WTC11 (cell line): ENCODE measurements around the gene SNAP29. TPM values are rescaled to one million over a fixed set of nuclear protein-coding genes. Genes with fewer than 3 reads are reported as not detected.
A peak's percentile ranks its signal among the peaks of the same experiment; 100 is the strongest.

Source experiments
- ATAC-seq: fragments of 200-7000 bp; cut with Tn5 transposase; 2 replicates; pipeline ENCODE4 v1.10.0; 2021; ENCODE audit warnings: mild to moderate bottlenecking, moderate library complexity
- CTCF ChIA-PET: fragments of 300-600 bp; sonication (Branson Sonifier 250); formaldehyde crosslinking; loops from one replicate; lab custom pipeline; 2021; ENCODE audit warnings: antibody characterized with exemption; lab: Charles Lee
- POLR2A ChIA-PET: fragments of 350-600 bp; sonication (Branson Sonifier 250); formaldehyde crosslinking; loops from one replicate; lab custom pipeline; 2021; ENCODE audit warnings: antibody characterized with exemption; lab: Charles Lee
- DNase-seq: peaks from one replicate; pipeline ENCODE4 v3.0.0; 2021; ENCODE audit warnings: low spot score
- H3K27ac Mint-ChIP-seq: 2 replicates; pipeline ENCODE4 v1.8.0; 2021; ENCODE audit warnings: mixed read lengths
- H3K27me3 Mint-ChIP-seq: 2 replicates; pipeline ENCODE4 v1.8.0; 2021; ENCODE audit warnings: low read depth, mild to moderate bottlenecking, moderate library complexity, mixed read lengths
- H3K36me3 Mint-ChIP-seq: 2 replicates; pipeline ENCODE4 v1.8.0; 2021; ENCODE audit warnings: mixed read lengths
- H3K4me1 Mint-ChIP-seq: 2 replicates; pipeline ENCODE4 v1.8.0; 2022; ENCODE audit warnings: mixed read lengths
- H3K4me3 Mint-ChIP-seq: 2 replicates; pipeline ENCODE4 v1.8.0; 2021; ENCODE audit warnings: mild to moderate bottlenecking, moderate library complexity, mixed read lengths
- H3K9me3 Mint-ChIP-seq: 2 replicates; pipeline ENCODE4 v1.8.0; 2021; ENCODE audit warnings: mixed read lengths
- ATF1 ChIP-seq: sonication (generic); formaldehyde crosslinking; IDR thresholded peaks from 2 replicates; pipeline ENCODE4 v1.8.1; 2023; ENCODE audit warnings: mild to moderate bottlenecking, moderate library complexity, missing genetic modification reagents
- CBFB ChIP-seq: sonication (generic); formaldehyde crosslinking; IDR thresholded peaks from 2 replicates; pipeline ENCODE4 v1.8.1; 2022; ENCODE audit warnings: mild to moderate bottlenecking, low read depth, missing genetic modification reagents
- ELF4 ChIP-seq: sonication (generic); formaldehyde crosslinking; IDR thresholded peaks from 2 replicates; pipeline ENCODE4 v1.8.1; 2022; ENCODE audit warnings: low read depth, mild to moderate bottlenecking, moderate library complexity, missing genetic modification reagents
- EMX1 ChIP-seq: fragments of 250-450 bp; sonication (Bioruptor Pico); IDR thresholded peaks from 2 replicates; pipeline ENCODE4 v1.8.0; 2021; ENCODE audit warnings: mild to moderate bottlenecking
- ERG ChIP-seq: fragments of 250-450 bp; sonication (Bioruptor Pico); IDR thresholded peaks from 2 replicates; pipeline ENCODE4 v1.8.0; 2021; ENCODE audit warnings: mild to moderate bottlenecking
- FOXP4 ChIP-seq: sonication (generic); formaldehyde crosslinking; IDR thresholded peaks from 2 replicates; pipeline ENCODE4 v1.8.0; 2022; ENCODE audit warnings: mild to moderate bottlenecking, missing genetic modification reagents
- GABPB1 ChIP-seq: sonication (generic); formaldehyde crosslinking; IDR thresholded peaks from 2 replicates; pipeline ENCODE4 v1.8.1; 2023; ENCODE audit warnings: mild to moderate bottlenecking, missing genetic modification reagents
- JUN ChIP-seq: sonication (generic); formaldehyde crosslinking; IDR thresholded peaks from 2 replicates; pipeline ENCODE4 v1.8.0; 2023; ENCODE audit warnings: mild to moderate bottlenecking, missing genetic modification reagents
- MXD4 ChIP-seq: fragments of 250-450 bp; sonication (Bioruptor Pico); IDR thresholded peaks from 2 replicates; pipeline ENCODE4 v1.8.0; 2021; ENCODE audit warnings: mild to moderate bottlenecking, moderate library complexity, borderline replicate concordance
- NFYB ChIP-seq: sonication (generic); formaldehyde crosslinking; conservative IDR thresholded peaks from 2 replicates; pipeline ENCODE4 v1.8.0; 2022; ENCODE audit warnings: low read depth, missing genetic modification reagents
- PRDM15 ChIP-seq: sonication (generic); formaldehyde crosslinking; IDR thresholded peaks from 2 replicates; pipeline ENCODE4 v1.8.0; 2022; ENCODE audit warnings: missing genetic modification reagents
- TEAD4 ChIP-seq: sonication (generic); formaldehyde crosslinking; IDR thresholded peaks from 2 replicates; pipeline ENCODE4 v1.8.0; 2022; ENCODE audit warnings: mild to moderate bottlenecking, missing genetic modification reagents
- ZNF121 ChIP-seq: sonication (generic); formaldehyde crosslinking; IDR thresholded peaks from 2 replicates; pipeline ENCODE4 v1.8.0; 2023; ENCODE audit warnings: missing genetic modification reagents
- ZNF281 ChIP-seq: sonication (generic); formaldehyde crosslinking; IDR thresholded peaks from 2 replicates; pipeline ENCODE4 v1.8.0; 2023; ENCODE audit warnings: mild to moderate bottlenecking, missing genetic modification reagents
- ZNF532 ChIP-seq: fragments of 250-450 bp; sonication (Bioruptor Pico); IDR thresholded peaks from 2 replicates; pipeline ENCODE4 v1.9.0; 2021; ENCODE audit warnings: mild to moderate bottlenecking, borderline replicate concordance
- total RNA-seq: library from RNA; stranded (reverse); gene quantifications from 3 replicates; pipeline ENCODE4 v1.2.3, GENCODE V29; 2021

The SNAP29 gene
- total RNA-seq, 1 experiment from 2014 or later, result 14.7 TPM

- POLR2A ChIA-PET, result no interaction called here
- Mint-ChIP-seq H3K4me1 (peaks cover 33% of the 10 kb centered on the region), H3K36me3 (no peaks in the 10 kb centered on the region), H3K27me3 (no peaks in the 10 kb centered on the region), H3K27ac (peak overlapping the region; percentile 19; the same call in 1 of the 2 replicates), H3K9me3 (no peaks in the 10 kb centered on the region), H3K4me3 (no peak overlapping the region)
- TF ChIP-seq CBFB (CRISPR knock-in tag) (no peak), NFYB (no peak), ZNF121 (CRISPR knock-in tag) (peak; percentile 58; the same call in 1 of the 2 replicates)
- DNase-seq, result no peak
- peak; percentile 52 for ATAC-seq
- CTCF ChIA-PET, result interaction anchor here (1.2 kb wide), 1 partner anchor 37 kb away, joined by 3 read pairs; no protein-coding TSS in a partner anchor
Measured at GRCh38 chr22:20840646-20841371, 18.0 kb upstream of the SNAP29 start.

- CTCF ChIA-PET, result no interaction called here
- H3K27me3 Mint-ChIP-seq, result no peaks in the 10 kb centered on the region
- H3K4me3 Mint-ChIP-seq, result no peak overlapping the region
- ATAC-seq, result no peak
- POLR2A ChIA-PET, result no interaction called here
- no peaks in the 10 kb centered on the region for H3K9me3 Mint-ChIP-seq
- no peak overlapping the region for H3K27ac Mint-ChIP-seq
- no peak for DNase-seq
- H3K36me3 Mint-ChIP-seq, result no peaks in the 10 kb centered on the region
- TF ChIP-seq EMX1 (CRISPR knock-in tag), result no peak
- TF ChIP-seq PRDM15 (CRISPR knock-in tag), result no peak
- TF ChIP-seq MXD4 (CRISPR knock-in tag), result no peak
- TF ChIP-seq ERG (CRISPR knock-in tag), result no peak
- no peak for TF ChIP-seq JUN (CRISPR knock-in tag)
- TF ChIP-seq ATF1 (CRISPR knock-in tag), result no peak
- TF ChIP-seq, all 79 proteins: peak for 0
- peaks cover 34% of the 10 kb centered on the region for H3K4me1 Mint-ChIP-seq
Measured at GRCh38 chr22:20843501-20843900, 15.3 kb upstream of the SNAP29 start.

GRCh38 chr22:20844055-20845037 lies 14.5 kb upstream of the SNAP29 start:
- H3K36me3 Mint-ChIP-seq, result no peaks in the 10 kb centered on the region
- peaks cover 34% of the 10 kb centered on the region for H3K4me1 Mint-ChIP-seq
- ChIA-PET CTCF (no interaction called here), POLR2A (no interaction called here)
- no peaks in the 10 kb centered on the region for H3K9me3 Mint-ChIP-seq
- H3K27me3 Mint-ChIP-seq, result no peaks in the 10 kb centered on the region
- DNase-seq, result no peak
- H3K27ac Mint-ChIP-seq, result no peak overlapping the region
- H3K4me3 Mint-ChIP-seq, result no peak overlapping the region
- ATAC-seq, result no peak
- no peak for TF ChIP-seq ZNF281 (CRISPR knock-in tag)
- TF ChIP-seq GABPB1 (CRISPR knock-in tag), result no peak
- TF ChIP-seq ZNF532 (CRISPR knock-in tag), result no peak
- TF ChIP-seq ELF4, result no peak
- no peak for TF ChIP-seq FOXP4 (CRISPR knock-in tag)
- no peak for TF ChIP-seq TEAD4 (CRISPR knock-in tag)
- TF ChIP-seq NFYB, result no peak
